Stomach (tissue), 9 donors: ENCODE data around the gene COG7. TPM values are rescaled to one million over a fixed set of nuclear protein-coding genes. Genes with fewer than 3 reads are reported as not detected.

Experiments used
- DNase-seq, 2 donors: peaks; one replicate each; pipeline versions ENCODE4 v3.0.0 to v3.0.0-alpha.2; 2013 to 2019
- H3K27ac ChIP-seq, 5 donors: fragments of 200-600 bp in 4 of 5; sonication (generic) in 4 of 5; one replicate each; pipeline ENCODE4 v1.5.1; 2013 to 2019; ENCODE audit warnings: mild to moderate bottlenecking in 1 of 5, moderate library complexity in 1 of 5
- H3K27me3 ChIP-seq, 3 donors: fragments of 200-600 bp; sonication (generic); one replicate each; pipeline ENCODE4 v1.5.1; 2017 to 2019; ENCODE audit warnings: mixed run types in 1 of 3
- H3K36me3 ChIP-seq, 4 donors: fragments of 200-600 bp; sonication (generic); 1 replicate in 3 of 4; 2 replicates in 1 of 4; pipeline ENCODE4 v1.5.1; 2016 to 2019
- H3K4me1 ChIP-seq, 4 donors: fragments of 200-600 bp; sonication (generic); one replicate each; pipeline ENCODE4 v1.5.1; 2016 to 2019
- H3K4me3 ChIP-seq, 4 donors: fragments of 200-600 bp; sonication (generic) in 3 of 4; one replicate each; pipeline ENCODE4 v1.5.1; 2016 to 2019; ENCODE audit warnings: mild to moderate bottlenecking in 1 of 4
- H3K9me3 ChIP-seq, 4 donors: fragments of 200-600 bp; sonication (generic); one replicate each; pipeline ENCODE4 v1.5.1; 2016 to 2019
- EP300 ChIP-seq: sonication (generic); formaldehyde crosslinking; IDR thresholded peaks from one replicate; pipeline ENCODE4 v1.6.1; 2017; ENCODE audit warnings: antibody characterized with exemption
- POLR2A ChIP-seq, 4 donors: fragments of 450-650 bp; IDR thresholded peaks; one replicate each; pipeline ENCODE4 v1.6.1; 2016; ENCODE audit warnings: antibody characterized with exemption in 4 of 4, control low read depth in 2 of 4, mild to moderate bottlenecking in 1 of 4, moderate library complexity in 1 of 4
- POLR2AphosphoS5 ChIP-seq, 3 donors: sonication (generic); formaldehyde crosslinking; IDR thresholded peaks; one replicate each; pipeline ENCODE4 v1.6.1; 2016; ENCODE audit warnings: antibody characterized with exemption in 3 of 3
- WGBS, 5 donors: extraction: QIAGEN DNeasy Blood & Tissue Kit in 3 of 5; methylation state at CpG; one replicate each; pipeline versions ENCODE4 v1.1.5 to v1.1.7; 2013 to 2018; 5-methylcytosine and 5-hydroxymethylcytosine counted together
- intact Hi-C: fragments of 100-400 bp; cut with DNase I; formaldehyde crosslinking; loops from one replicate; pipeline ENCODE4 v1.15.1; 2023; ENCODE audit warnings: low total_unique reads
- polyA plus RNA-seq, 3 donors: library from polyadenylated mRNA; stranded (reverse); fragments of 200-250 nt; gene quantifications; one replicate each; pipeline ENCODE4 v1.2.3, GENCODE V29; 2013
- total RNA-seq, 5 donors: library from RNA; depleted of rRNA; stranded (reverse); fragments of >200 nt; gene quantifications; one replicate each; pipeline versions ENCODE4 v1.1.0 to v1.2.3, GENCODE V29; 2014 to 2016
- TF ChIP-seq, protein P1 (sequence below), 7 experiments: fragments of 450-650 bp in 4 of 7; fragments of 200-600 bp in 3 of 7; sonication (generic) in 3 of 7; IDR thresholded peaks; one replicate each; pipeline ENCODE4 v1.5.1; 2016 to 2019; ENCODE audit warnings: antibody characterized with exemption in 7 of 7, control low read depth in 2 of 7, mild to moderate bottlenecking in 1 of 7
- donor health status: healthy with polysubstance abuse.
- donor health status: Bipolar disorder and iron deficiency.
- donor health status: healthy.

Gene COG7
- total and polyA plus RNA-seq, 8 donors = 11.0 to 80.5 (median 27.7) TPM

DNA sequence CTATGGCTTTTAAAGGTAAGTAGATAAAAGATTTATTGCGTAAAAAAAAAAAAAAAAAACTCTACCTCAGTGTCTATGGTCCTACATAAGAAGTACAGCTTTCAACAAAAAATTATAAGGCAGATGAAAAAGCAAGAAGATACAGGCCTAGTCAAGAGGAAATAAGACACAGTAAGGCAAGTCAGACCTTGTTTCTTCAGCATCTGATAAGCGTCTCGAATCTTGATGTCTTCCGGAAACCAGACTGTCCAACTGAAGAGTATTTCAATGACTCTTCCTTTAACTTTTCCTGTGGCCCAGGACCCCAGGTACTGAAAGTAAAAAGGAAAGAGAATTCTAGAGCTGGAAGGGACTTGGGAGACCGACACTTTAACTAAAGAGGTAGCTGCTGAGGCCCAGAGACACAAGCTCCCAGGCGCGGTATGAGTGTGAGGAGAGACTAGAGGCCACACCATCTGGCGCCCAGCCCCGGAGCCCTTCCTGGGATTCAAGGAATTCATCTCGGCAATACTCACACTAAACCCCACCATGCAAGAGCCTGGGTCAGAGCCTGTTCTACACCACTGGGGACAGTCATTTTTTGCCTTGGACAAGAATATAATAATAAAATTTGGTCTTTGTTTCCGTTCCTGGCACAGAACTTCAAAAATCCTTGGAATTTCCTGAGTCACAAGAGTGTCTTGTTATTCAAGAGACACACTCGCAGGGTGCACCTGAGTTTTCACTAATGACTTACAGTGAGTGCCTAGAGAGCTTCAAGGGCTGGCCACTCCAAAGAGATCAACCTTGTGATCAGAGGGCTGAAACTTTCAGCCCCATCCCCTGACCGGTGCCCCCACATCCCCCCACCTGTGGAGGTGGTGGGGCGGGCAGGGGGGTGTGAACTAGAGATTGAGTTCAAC, 38.8 kb upstream of the COG7 start:
- no peaks in the 10 kb centered on the region for H3K9me3 ChIP-seq
- no peak for TF ChIP-seq EP300
- TF ChIP-seq POLR2AphosphoS5 (IDR thresholded peaks at IDR 0.05) = no peak
- TF ChIP-seq POLR2A (IDR thresholded peaks at IDR 0.05) = no peak
- TF ChIP-seq, protein P1, sequence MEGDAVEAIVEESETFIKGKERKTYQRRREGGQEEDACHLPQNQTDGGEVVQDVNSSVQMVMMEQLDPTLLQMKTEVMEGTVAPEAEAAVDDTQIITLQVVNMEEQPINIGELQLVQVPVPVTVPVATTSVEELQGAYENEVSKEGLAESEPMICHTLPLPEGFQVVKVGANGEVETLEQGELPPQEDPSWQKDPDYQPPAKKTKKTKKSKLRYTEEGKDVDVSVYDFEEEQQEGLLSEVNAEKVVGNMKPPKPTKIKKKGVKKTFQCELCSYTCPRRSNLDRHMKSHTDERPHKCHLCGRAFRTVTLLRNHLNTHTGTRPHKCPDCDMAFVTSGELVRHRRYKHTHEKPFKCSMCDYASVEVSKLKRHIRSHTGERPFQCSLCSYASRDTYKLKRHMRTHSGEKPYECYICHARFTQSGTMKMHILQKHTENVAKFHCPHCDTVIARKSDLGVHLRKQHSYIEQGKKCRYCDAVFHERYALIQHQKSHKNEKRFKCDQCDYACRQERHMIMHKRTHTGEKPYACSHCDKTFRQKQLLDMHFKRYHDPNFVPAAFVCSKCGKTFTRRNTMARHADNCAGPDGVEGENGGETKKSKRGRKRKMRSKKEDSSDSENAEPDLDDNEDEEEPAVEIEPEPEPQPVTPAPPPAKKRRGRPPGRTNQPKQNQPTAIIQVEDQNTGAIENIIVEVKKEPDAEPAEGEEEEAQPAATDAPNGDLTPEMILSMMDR (IDR thresholded peaks at IDR 0.05) = no peak
- H3K27ac ChIP-seq = no peak overlapping the region
- H3K36me3 ChIP-seq = peaks cover 84 to 99% (median 96%) of the 10 kb centered on the region in 4 donors
- WGBS, 5 donors = 85 to 93% (median 89%) methylated on average over 14 of the region's 14 CpGs
- intact Hi-C loops = no loop called here
- H3K4me3 ChIP-seq = no peak overlapping the region
- DNase-seq = no peak
- peaks cover 0 to 5% (median 4%) of the 10 kb centered on the region in 4 donors for H3K4me1 ChIP-seq
- no peaks in the 10 kb centered on the region for H3K27me3 ChIP-seq

DNA sequence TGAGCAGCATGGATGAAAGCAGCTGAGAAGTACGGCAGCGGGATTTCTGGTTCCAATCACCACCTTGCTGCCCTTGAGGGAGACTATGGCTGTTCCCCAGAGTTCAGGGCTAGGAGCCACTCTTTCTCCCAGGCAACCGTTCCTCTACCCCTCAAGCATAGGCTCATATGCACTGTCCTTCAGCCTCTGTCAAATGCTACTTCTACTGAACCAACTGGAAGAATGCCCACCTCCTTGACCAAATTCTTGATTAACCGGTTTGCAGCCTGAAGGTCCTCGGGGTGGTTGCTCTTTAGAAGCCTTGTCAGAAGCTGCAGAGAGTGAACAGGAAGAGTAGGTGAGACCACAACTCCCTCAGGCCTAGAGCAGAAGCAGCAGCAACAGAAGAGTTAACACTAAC, 33.5 kb upstream of the COG7 start:
- intact Hi-C loops = no loop called here
- H3K4me3 ChIP-seq = no peak overlapping the region
- 60 to 74% (median 63%) methylated on average over 5 of the region's 5 CpGs for WGBS, 5 donors
- H3K4me1 ChIP-seq = no peaks in the 10 kb centered on the region
- no peak for DNase-seq
- H3K27ac ChIP-seq = no peak overlapping the region
- no peaks in the 10 kb centered on the region for H3K27me3 ChIP-seq
- H3K36me3 ChIP-seq = peaks cover 85 to 100% (median 100%) of the 10 kb centered on the region in 4 donors
- no peaks in the 10 kb centered on the region for H3K9me3 ChIP-seq
- no peak for TF ChIP-seq POLR2A (IDR thresholded peaks at IDR 0.05)
- TF ChIP-seq POLR2AphosphoS5 (IDR thresholded peaks at IDR 0.05) = no peak
- no peak for TF ChIP-seq EP300
- TF ChIP-seq, protein P1 (IDR thresholded peaks at IDR 0.05) = no peak

DNA sequence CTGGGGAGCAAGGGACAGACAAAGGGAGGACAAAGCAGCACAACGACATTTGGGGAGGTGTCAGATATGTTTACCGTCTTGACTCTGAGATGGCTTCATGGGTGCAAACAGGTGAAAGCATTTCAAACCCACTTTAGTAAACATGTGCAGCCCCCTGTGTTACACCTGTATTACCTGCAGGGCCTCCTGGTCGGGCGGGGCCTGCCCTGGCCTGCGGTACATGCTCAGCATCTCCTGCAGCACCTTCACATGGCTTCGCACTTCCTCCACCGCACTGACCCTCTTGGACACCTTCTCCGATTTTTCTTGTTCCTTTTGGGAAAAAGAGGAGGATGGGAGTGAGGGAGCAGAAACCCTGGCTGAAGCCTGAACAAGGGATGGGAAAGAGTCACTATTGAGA, 32.9 kb upstream of the COG7 start:
- no peak for DNase-seq
- no peaks in the 10 kb centered on the region for H3K9me3 ChIP-seq
- H3K27ac ChIP-seq = no peak overlapping the region
- H3K4me1 ChIP-seq = no peaks in the 10 kb centered on the region
- H3K36me3 ChIP-seq = peaks cover 85 to 100% (median 100%) of the 10 kb centered on the region in 4 donors
- 90 to 98% (median 96%) methylated on average over 8 of the region's 8 CpGs for WGBS, 5 donors
- H3K27me3 ChIP-seq = no peaks in the 10 kb centered on the region
- intact Hi-C loops = no loop called here
- no peak overlapping the region for H3K4me3 ChIP-seq
- TF ChIP-seq EP300 = no peak
- TF ChIP-seq POLR2AphosphoS5 (IDR thresholded peaks at IDR 0.05) = no peak
- TF ChIP-seq, protein P1 (IDR thresholded peaks at IDR 0.05) = no peak
- no peak for TF ChIP-seq POLR2A (IDR thresholded peaks at IDR 0.05)

DNA sequence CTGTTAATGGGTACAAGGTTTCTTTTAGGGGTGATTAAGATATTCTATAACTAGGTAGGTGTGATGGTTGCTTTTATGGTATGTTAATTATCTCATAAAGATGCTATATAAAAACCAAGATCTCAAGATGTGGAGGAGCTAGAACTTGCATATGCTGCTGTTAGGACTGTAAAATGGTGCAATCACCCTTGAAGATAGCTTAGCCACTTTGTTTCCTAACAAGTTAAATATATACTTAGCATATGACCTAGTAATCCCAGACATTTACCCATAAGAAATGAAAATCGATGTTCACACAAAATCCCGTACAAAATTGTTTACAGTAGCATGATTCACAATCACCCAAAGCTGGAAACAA, 32.2 kb upstream of the COG7 start:
- TF ChIP-seq POLR2AphosphoS5 (IDR thresholded peaks at IDR 0.05) = no peak
- no peak for TF ChIP-seq EP300
- TF ChIP-seq, protein P1 (IDR thresholded peaks at IDR 0.05) = no peak
- TF ChIP-seq POLR2A (IDR thresholded peaks at IDR 0.05) = no peak
- no peak overlapping the region for H3K4me3 ChIP-seq
- 67 to 85% (median 83%) methylated on average over 2 of the region's 2 CpGs for WGBS, 5 donors
- intact Hi-C loops = no loop called here
- no peak overlapping the region for H3K27ac ChIP-seq
- H3K36me3 ChIP-seq = peaks cover 84 to 100% (median 100%) of the 10 kb centered on the region in 4 donors
- H3K27me3 ChIP-seq = no peaks in the 10 kb centered on the region
- DNase-seq = no peak
- H3K9me3 ChIP-seq = no peaks in the 10 kb centered on the region
- H3K4me1 ChIP-seq = no peaks in the 10 kb centered on the region
